ENCODE measurements around the gene PLEK2.

GRCh38 chr14:67426161-67426560 lies 14.2 kb upstream of the PLEK2 start:
- TF ChIP-seq CTCF (conservative IDR thresholded peaks at IDR 0.05 in 1 of 2, IDR thresholded peaks at IDR 0.05 in 1 of 2; ENCODE audit: extremely low read depth in 1 of 2, insufficient read depth in 1 of 2, low read depth in 1 of 2, low read length in 2 of 2): no peak
- TF ChIP-seq EZH2 (IDR thresholded peaks at IDR 0.05; ENCODE audit: borderline replicate concordance, low read length): no peak

All from mammary epithelial cell (primary cell).